Hematopoietic multipotent progenitor cell (in vitro differentiated cells): ENCODE data around the gene TRPV5. TPM values are rescaled to one million over a fixed set of nuclear protein-coding genes. Genes with fewer than 3 reads are reported as not detected.

Experiments used
- DNase-seq, 3 donors: peaks; one replicate each; pipeline ENCODE4 v3.0.0-alpha.2; 2011 to 2015; ENCODE audit warnings: low read depth in 2 of 3, low spot score in 2 of 3
- total RNA-seq: library from RNA; depleted of rRNA; stranded (reverse); fragments of >200 nt; gene quantifications from one replicate; pipeline ENCODE4 v1.2.3, GENCODE V29; 2012

Gene TRPV5
- total RNA-seq, 1 donor = under 0.01 TPM

DNA sequence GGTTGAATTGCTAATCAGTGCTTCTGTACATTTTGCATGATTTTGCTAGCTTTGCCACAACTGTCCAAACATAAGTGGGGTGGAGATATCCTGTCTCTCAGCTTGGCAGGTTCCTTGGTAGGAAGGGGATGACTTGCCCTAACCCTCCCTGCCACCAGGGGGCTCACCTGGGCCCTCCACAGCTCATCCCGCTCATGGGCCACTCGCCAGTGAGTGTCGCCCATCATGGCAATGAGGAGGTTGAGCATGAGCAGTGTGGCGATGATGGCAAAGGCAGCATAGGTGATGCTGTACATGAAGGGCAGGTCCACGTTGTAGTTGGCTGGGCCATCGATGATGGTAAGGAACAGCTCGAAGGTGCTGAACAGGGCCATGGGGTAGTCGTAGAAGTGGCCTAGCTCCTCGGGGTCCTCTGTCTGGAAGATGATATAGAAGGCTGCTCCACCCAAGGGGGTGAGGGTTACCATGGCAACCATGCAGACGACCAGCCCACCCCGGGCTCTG lies 60.2 kb downstream of the TRPV5 start:
- DNase-seq = no peak

DNA sequence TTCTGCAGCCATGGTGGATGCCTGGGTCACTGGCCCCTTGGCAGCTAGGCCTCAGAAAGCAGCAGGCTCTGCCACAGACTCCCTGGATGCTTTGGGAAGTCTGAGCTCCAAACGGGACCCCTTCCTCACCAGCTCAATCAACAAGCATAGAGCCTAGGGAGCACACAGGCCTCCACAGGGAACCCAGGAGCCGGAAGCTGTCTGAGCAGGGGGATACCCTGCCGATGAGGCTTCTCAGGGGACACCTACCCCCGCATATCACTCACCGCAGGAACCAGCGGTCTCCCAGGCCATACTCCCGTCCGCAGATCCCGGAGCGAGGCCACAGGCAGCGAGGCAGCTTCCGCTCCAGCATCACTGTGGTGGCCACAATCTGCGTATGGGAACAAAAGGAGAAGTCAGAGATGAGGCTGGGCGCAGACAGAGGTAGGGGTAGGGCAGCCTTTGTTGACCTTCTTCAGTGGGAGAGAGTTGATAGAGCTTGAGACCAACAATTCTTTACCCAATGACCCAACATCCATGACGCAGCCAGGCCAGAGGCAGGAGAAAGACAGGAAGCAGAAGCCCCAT lies 61.4 kb downstream of the TRPV5 start:
- DNase-seq = no peak

DNA sequence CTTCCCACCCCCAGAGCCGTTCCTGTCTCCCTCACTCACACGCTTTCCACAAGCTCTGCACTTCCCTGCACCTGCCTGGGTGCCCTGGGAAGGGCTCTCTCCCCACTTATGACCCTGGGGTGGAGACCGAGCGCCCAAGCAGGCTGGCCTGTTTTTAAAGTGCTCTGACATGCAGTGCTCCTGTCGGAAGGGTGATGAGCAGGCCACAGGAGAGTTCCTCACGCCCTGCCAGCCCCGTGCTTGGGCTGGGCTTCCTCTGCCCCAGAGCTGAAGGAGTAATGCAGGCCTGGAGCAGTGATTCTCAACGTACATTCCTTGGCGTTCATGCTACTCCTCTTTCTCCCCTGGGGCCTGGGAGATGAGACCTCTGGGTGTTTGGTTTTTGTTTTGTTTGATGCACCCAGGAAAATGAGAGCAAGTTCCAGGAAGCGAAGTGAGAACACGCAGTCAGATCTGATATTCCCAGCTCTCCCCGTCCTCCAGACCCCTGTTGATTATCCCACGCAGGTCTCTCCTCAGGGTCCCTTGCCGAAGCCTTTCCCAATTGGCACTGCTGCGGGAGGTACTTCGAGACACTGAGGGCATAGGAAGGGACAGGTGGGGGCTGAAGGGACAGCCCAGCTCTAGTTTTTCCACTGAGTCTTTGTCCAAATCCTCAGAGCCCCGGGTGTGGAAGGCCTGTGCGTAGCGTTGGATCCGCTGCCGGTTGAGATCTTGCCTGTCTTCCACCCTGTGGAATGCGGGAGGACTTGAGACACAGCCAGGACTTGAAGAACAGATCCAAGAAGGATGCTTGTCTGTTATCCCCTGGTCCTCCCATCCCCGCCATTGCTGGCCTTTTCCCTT lies 62.1 kb downstream of the TRPV5 start:
- no peak for DNase-seq

DNA sequence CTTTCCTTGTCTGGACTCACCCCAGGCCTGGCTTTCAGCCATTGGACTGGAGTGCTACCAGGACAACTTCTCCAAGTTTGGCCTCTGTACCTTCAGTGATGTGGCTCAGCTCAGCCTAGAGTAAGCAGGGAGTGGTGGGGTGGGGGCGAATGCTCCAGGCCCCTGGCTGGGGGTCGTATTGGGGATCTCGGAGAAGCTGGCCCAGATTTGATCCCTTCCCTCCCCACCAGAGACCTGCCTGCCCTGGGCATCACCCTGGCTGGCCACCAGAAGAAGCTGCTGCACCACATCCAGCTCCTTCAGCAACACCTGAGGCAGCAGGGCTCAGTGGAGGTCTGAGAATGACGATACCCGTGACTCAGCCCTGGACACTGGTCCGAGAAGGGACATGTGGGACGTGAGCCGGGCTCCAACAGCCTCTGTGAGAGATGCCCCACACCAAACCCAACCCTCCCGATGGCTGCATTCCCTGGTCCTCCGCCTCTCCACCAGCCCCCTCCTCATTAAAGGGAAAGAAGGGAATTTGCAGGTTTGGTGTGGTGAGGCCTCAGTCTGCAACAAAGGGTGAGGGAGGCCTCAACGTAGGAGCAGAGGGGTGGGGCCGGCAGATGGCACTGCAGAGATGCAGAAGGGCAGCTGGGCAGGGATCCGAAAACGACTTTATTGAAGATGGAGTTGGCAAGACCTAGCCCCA lies 62.8 kb downstream of the TRPV5 start:
- DNase-seq = no peak

DNA sequence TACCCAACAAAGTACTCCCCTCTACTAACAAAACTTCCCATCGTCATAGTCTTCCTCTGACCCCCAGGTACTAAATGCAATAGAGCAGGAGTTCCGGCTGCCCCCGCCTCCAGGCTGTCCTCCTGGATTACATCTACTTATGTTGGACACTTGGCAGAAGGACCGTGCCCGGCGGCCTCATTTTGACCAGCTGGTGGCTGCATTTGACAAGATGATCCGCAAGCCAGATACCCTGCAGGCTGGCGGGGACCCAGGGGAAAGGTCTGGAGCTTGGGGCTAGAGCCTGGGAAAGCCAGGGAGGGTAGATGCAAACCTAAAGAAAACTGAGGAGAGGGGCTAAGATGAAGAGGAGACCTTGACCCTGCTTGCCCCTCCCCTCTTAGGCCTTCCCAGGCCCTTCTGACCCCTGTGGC lies 63.4 kb downstream of the TRPV5 start:
- no peak for DNase-seq

DNA sequence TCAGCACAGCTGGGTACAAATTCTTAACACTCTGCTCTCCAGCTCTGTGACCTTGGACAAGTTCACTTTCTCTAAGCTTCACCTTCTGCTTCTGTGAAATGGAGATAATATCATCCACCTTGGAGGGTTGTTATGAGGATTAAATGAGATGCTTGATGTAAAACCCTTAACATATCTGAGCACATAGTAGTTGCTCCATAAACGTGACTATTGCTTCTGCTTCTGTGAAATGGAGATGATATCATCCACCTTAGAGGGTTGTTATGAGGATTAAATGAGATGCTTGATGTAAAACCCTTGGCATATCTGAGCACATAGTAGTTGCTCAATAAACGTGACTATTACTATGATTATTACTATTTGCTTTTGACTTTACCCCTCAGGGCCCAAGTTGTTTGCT lies 64.1 kb downstream of the TRPV5 start:
- no peak for DNase-seq

DNA sequence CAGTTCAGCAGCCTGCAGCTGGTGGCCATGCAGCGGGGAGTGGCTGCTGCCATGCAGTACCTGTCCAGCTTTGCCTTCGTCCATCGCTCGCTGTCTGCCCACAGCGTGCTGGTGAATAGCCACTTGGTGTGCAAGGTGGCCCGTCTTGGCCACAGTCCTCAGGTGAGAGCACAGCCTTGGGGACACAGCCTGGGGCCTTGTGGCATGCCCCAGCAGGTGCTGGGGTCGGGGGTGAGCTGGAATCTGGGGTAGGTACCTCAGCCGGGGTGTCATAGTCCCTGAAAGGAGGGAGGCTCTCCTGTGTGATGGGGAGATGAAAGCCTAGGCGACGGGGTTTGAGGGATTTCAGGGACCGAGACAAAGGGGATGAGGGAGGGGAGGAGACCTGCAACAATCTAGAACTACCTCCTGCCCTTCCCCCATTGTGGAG lies 64.5 kb downstream of the TRPV5 start:
- no peak for DNase-seq

DNA sequence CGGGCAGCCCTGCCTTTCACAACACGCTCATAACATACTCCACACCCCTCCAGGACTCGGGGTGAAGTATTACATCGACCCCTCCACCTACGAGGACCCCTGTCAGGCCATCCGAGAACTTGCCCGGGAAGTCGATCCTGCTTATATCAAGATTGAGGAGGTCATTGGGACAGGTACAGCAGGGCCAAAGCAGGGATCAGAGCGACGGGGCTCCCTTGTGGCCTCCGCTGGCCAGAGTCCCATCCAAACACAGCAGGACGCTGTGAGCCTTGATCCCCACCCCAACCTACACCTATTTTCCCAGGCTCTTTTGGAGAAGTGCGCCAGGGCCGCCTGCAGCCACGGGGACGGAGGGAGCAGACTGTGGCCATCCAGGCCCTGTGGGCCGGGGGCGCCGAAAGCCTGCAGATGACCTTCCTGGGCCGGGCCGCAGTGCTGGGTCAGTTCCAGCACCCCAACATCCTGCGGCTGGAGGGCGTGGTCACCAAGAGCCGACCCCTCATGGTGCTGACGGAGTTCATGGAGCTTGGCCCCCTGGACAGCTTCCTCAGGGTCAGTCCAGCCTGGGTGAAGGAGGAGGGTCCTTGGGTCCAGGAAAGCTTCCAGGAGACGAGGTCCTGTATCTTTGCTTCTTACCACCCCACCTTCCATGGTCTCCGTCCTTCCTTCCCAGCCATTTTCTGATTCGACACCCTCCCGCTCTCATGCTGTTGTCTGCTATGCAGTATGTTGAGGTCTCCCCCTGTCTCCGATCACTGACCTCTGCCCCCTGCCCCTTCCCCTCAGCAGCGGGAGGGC lies 65.2 kb downstream of the TRPV5 start:
- DNase-seq = no peak

DNA sequence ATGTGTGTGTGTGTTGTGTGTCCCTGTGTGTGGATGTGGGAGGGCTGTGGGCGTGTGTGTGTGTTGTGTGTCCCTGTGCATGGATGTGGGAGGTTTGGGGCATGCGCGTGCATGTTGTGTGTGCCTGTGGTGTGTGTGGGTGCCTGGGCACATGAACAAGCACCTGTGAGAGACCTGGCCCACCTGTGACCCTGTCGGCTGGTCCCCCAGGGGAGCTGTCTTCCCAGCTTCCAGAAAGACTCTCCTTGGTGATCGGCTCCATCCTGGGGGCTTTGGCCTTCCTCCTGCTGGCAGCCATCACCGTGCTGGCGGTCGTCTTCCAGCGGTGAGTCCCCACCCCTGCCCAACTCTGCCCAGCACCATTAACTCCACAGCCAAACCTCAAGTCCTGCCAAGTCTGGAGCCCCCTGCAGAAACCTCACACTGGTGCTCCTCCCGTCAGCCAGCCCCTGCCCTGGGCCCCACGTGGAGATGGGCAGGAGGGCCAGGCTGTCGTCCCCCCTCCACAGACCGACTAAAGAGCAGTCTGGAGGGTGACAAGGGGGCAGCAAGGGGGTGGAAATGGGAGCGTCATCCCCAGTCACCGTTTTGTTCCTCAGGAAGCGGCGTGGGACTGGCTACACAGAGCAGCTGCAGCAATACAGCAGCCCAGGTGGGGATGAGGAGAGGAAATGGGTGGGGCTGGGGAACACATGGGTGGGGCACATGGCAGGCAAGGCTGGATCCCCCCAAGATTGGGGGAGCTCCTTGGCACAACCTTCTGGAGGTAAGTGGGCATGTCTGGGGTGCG lies 66.0 kb downstream of the TRPV5 start:
- no peak for DNase-seq

DNA sequence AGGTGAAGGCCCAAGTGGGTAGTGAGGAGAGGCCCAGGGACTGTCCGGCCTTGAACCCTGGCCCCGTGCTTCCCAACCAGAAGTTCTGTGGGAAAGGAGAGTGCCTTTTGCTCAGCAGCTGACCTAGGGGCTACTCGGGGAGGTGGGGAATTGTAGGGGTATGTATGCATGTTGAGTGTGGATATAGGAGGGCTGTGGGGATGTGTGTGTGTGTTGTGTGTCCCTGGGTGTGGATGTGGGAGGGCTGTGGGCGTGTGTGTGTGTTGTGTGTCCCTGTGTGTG lies 66.5 kb downstream of the TRPV5 start:
- no peak for DNase-seq

DNA sequence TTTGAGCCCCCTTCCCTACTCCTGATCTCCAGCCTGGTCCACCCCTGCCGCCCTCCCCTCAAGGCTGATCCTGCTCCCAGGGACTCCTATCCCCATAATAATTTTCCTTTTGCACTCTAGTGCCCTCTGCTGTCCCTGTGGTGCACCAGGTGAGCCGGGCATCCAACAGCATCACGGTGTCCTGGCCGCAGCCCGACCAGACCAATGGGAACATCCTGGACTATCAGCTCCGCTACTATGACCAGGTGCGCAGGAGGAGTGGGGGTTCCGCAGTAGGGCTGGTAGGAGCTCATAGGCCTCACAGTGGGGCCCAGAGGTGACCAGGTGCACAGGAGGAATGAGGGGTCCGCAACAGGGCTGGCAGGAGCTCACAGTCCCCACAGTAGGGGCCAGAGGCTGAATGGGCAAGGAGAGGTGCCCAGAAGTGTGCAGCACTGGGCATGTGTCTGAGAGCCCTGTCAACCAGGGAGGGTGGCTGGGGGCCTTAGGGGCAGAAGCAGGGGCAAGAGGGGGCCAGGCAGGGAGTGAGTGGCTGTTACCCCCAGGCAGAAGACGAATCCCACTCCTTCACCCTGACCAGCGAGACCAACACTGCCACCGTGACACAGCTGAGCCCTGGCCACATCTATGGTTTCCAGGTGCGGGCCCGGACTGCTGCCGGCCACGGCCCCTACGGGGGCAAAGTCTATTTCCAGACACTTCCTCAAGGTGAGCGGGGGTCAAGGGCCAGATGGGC lies 67.0 kb downstream of the TRPV5 start:
- DNase-seq = no peak

DNA sequence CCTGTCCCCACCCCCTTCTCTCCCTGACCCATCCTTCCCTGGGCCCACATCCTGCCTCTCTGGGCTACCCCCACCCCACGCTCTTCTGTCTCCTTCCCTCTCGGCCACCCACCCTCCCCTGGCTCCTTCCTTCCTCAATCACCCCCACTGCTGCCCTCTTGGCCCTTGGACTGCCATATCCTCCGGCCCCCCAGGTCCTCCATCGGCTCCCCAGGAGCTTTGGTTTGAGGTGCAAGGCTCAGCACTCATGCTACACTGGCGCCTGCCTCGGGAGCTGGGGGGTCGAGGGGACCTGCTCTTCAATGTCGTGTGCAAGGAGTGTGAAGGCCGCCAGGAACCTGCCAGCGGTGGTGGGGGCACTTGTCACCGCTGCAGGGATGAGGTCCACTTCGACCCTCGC lies 67.8 kb downstream of the TRPV5 start:
- DNase-seq = no peak

DNA sequence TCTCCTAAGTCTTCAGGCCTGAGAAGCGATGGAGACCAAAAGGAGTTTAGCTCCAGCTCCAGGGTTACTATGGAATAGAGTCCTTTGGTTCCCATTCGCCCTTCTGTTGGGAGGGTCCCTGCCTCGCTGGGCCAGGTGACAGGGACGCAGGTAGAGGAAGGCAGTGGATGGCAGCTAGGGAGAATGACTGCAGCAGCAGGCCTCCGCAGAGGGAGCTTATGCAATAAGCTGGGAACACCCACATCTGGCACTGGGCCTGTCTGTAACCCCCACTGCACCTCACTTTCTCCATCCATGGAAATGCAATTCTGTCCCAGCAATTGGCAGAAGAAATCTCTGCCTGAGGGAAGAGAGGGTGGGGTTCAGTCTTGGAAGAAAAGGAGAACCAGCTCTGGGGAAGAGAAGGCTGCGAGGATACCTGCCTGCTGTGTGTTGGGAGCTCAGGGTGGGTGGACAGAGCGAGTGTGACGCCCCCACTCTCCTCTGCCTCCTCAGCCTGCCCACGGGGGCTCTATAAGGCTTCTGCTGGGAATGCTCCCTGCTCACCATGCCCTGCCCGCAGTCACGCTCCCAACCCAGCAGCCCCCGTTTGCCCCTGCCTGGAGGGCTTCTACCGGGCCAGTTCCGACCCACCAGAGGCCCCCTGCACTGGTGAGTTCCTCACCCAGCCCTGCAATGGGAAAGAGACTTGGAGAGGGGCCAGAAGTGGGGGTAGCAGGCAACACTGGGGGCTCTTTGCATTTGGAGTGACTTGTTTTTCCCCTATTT lies 68.4 kb downstream of the TRPV5 start:
- no peak for DNase-seq

DNA sequence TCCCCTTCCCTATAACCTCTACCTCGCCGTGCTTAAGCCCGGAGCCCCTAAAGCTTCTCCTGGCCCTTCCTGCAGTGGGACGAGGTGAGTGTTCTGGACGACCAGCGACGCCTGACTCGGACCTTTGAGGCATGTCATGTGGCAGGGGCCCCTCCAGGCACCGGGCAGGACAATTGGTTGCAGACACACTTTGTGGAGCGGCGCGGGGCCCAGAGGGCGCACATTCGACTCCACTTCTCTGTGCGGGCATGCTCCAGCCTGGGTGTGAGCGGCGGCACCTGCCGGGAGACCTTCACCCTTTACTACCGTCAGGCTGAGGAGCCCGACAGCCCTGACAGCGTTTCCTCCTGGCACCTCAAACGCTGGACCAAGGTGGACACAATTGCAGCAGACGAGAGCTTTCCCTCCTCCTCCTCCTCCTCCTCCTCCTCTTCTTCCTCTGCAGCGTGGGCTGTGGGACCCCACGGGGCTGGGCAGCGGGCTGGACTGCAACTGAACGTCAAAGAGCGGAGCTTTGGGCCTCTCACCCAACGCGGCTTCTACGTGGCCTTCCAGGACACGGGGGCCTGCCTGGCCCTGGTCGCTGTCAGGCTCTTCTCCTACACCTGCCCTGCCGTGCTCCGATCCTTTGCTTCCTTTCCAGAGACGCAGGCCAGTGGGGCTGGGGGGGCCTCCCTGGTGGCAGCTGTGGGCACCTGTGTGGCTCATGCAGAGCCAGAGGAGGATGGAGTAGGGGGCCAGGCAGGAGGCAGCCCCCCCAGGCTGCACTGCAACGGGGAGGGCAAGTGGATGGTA lies 69.5 kb downstream of the TRPV5 start:
- no peak for DNase-seq

DNA sequence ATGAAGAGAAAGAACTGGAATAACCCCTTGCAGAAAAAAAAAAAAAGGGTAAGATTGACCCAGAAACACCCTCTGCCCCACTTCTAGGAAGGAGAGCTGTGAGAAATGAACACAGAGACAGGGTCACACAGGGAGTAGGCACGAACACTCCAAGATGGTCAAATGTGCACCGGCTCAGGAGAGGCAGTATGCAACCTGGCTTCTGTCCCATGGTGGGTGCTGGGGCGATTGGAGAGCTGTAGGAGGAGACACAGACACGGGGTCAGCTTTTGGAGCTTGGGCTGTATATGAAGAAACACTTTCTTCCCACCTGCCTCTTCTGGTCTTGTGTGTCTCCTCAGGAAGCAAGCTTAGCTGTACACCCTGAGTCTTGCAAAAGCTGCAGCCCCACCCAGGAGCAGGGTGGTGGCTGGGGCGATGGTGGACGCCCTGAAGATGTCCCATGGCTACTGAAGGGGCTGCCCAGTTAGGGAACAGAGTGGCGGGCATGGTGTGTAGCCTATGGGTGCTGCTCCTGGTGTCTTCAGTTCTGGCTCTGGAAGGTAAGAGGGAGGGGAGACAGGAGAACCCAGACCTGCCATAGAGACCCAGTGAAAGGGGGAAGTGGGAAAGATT lies 70.7 kb downstream of the TRPV5 start:
- DNase-seq = no peak

DNA sequence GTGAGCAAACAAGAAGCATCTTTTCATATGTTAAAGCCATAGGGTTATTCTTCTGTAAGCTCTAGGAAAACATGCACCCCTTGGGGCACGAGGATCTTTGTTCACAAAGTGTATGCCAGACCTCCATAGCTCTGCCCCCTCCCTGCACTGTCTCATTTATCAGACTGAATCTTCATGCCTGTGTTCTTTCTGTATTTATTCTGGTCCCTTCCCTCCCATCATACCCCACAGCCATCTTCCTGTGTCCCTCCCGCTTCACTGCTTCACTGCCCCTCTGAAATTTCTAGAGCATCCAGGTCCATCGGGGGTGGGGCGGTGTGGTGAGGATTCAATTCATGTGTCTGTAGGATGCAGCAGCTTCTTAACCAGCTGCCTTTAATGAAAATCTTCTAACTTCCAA lies 71.2 kb downstream of the TRPV5 start:
- no peak for DNase-seq

DNA sequence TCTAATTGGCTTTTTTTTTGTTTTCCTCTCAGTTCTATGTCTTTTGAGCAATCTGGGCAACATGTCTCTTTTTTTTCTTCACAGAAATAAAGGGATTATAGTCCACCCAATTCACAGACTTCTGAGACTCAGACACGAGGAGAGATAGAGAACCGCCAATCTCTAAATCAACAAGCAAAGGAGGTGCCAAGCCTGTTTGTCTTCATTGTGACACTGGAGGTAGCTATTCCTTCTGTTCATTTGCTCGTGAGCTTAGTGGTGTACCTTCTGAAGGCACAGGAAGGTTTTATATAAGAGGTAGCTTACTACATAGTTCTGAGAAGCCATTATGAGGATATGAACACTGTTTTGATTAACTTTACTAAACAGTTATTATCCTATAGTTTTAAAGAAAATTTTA lies 72.6 kb downstream of the TRPV5 start:
- no peak for DNase-seq

DNA sequence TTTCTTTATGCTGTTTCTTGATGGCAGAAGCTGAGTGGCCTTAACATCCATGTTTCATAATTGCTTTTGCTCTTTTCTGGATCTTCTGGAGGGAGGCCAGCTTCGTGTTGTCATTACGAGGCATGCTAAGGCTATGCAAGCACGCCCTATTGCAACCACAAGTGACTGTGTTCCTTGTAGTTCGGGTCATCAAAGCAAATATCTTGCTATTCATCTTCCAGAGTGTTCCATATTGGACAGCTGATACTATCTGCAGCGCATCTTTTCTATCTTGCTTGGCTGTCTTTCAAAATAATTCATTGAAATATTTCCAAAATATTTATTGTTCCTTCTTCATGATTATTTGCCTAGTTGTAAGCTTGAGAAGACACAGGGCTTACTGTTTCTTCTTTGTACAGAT lies 73.7 kb downstream of the TRPV5 start:
- no peak for DNase-seq
